ENCODE data around the gene SCFD2. TPM values are rescaled to one million over a fixed set of nuclear protein-coding genes. Genes with fewer than 3 reads are reported as not detected.

SCFD2 gene
- total RNA-seq, 1 donor from 2014 or later: 17.2 TPM

DNA sequence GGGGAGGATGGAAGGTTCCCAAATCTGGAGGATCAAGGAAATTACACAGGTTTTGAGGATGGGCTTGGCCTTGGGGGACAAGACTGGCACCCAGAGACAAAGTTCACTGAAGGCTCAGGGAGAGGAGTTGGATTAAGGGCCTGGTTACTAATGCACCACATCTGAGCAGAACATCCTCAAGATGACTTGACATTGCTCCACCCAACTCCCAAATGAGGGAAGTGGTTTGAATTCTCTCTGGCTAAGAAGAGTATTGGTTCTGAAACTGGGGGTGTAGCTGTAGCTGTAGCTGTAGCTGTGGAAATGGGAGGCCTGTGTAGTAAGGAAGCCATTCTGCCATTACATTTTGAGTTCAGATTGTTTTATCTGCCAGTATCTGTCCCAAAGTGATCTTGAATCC lies 374.4 kb downstream of the SCFD2 start:
- Mint-ChIP-seq H3K4me3 (ENCODE audit: unreplicated experiment) (no peak overlapping the region), H3K36me3 (ENCODE audit: unreplicated experiment) (peaks cover 8% of the 10 kb centered on the region), H3K27ac (ENCODE audit: unreplicated experiment) (no peak overlapping the region), H3K9me3 (ENCODE audit: unreplicated experiment) (peaks cover 13% of the 10 kb centered on the region), H3K27me3 (ENCODE audit: unreplicated experiment) (peaks cover 3% of the 10 kb centered on the region), H3K4me1 (ENCODE audit: low read depth, unreplicated experiment) (no peaks in the 10 kb centered on the region)
- DNase-seq: no peak
- TF ChIP-seq, protein P1, sequence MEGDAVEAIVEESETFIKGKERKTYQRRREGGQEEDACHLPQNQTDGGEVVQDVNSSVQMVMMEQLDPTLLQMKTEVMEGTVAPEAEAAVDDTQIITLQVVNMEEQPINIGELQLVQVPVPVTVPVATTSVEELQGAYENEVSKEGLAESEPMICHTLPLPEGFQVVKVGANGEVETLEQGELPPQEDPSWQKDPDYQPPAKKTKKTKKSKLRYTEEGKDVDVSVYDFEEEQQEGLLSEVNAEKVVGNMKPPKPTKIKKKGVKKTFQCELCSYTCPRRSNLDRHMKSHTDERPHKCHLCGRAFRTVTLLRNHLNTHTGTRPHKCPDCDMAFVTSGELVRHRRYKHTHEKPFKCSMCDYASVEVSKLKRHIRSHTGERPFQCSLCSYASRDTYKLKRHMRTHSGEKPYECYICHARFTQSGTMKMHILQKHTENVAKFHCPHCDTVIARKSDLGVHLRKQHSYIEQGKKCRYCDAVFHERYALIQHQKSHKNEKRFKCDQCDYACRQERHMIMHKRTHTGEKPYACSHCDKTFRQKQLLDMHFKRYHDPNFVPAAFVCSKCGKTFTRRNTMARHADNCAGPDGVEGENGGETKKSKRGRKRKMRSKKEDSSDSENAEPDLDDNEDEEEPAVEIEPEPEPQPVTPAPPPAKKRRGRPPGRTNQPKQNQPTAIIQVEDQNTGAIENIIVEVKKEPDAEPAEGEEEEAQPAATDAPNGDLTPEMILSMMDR (IDR thresholded peaks at IDR 0.05; ENCODE audit: partially characterized antibody, unreplicated experiment): no peak

DNA sequence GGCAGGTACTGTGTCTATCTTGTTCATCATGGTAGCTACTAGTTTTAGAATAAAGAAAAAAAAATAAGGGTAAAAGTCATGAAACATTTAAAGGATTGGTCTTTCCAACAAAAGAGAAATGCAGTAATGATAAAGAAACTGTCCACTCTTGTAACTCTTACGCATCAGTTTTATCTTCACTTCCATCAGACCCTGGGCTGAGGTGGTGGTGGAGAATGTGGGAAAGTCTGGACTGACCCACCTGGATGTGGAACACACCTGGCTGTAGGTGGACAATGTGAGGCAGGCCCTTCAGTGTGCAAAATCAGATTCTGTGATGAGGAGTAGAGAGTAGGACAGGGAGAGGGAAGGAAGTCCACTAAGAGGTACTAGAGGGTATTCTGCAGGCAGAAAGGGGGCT lies 375.2 kb downstream of the SCFD2 start:
- H3K36me3 Mint-ChIP-seq (ENCODE audit: unreplicated experiment): peaks cover 8% of the 10 kb centered on the region
- H3K27me3 Mint-ChIP-seq (ENCODE audit: unreplicated experiment): peaks cover 3% of the 10 kb centered on the region
- no peaks in the 10 kb centered on the region for H3K4me1 Mint-ChIP-seq (ENCODE audit: low read depth, unreplicated experiment)
- TF ChIP-seq, protein P1 (IDR thresholded peaks at IDR 0.05; ENCODE audit: partially characterized antibody, unreplicated experiment): no peak
- H3K27ac Mint-ChIP-seq (ENCODE audit: unreplicated experiment): peak overlapping the region; percentile 3
- no peak overlapping the region for H3K4me3 Mint-ChIP-seq (ENCODE audit: unreplicated experiment)
- no peak for DNase-seq
- H3K9me3 Mint-ChIP-seq (ENCODE audit: unreplicated experiment): peaks cover 10% of the 10 kb centered on the region

DNA sequence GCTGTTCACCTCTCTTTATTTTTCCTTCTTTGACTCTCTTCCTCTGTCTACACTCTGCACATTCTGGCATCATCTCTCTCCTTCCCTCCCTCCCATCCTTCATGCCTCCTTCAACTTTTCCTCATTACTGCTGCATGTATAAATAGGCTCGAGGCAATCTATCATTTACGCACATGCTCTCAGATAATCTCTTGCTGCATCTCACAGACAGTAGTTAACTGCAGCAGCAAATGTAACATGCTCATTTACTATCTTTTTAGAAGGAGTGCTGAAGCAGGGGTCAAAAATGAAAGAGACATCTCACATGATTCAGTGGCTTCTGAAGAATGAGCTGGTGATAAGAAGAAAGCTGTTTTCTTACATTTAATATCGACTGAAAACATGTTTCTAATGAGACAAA lies 376.0 kb downstream of the SCFD2 start:
- no peak for DNase-seq
- Mint-ChIP-seq H3K27me3 (ENCODE audit: unreplicated experiment) (peaks cover 3% of the 10 kb centered on the region), H3K27ac (ENCODE audit: unreplicated experiment) (no peak overlapping the region), H3K36me3 (ENCODE audit: unreplicated experiment) (peaks cover 8% of the 10 kb centered on the region), H3K4me1 (ENCODE audit: low read depth, unreplicated experiment) (no peaks in the 10 kb centered on the region), H3K4me3 (ENCODE audit: unreplicated experiment) (no peak overlapping the region), H3K9me3 (ENCODE audit: unreplicated experiment) (peaks cover 10% of the 10 kb centered on the region)
- TF ChIP-seq, protein P1 (IDR thresholded peaks at IDR 0.05; ENCODE audit: partially characterized antibody, unreplicated experiment): no peak

DNA sequence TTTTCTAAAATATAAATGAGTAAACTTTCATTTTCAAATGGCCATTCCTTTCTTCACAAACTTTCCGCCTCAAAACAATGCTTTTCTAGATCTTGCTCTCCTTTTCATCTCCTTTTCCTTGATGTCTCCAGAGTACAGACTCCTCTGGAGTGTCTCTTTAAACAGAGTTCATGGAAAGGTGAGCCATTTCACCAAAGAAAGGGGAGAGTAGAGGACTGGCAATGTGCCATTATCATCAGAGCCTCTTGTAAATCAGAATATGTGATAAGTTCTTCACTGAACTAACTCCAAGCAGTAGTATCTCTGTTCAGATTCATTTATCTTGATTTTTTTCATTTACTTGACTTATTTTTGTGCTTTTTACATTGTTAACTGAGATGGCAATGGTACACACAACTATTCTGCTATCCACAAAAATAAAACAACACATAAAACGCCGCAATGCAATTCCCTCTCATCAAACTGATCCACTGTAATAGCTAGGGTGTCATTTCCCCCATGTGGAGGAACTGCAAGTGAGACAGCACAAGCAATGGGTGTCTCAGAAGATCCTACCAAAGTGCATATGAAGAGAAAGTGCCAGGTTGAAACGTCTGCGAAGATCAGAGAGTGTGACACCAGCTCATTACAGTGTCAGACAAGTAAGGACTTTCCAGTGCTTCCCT lies 378.3 kb downstream of the SCFD2 start:
- no peak for DNase-seq
- no peak overlapping the region for H3K4me3 Mint-ChIP-seq (ENCODE audit: unreplicated experiment)
- H3K9me3 Mint-ChIP-seq (ENCODE audit: unreplicated experiment): peaks cover 9% of the 10 kb centered on the region
- peaks cover 3% of the 10 kb centered on the region for H3K27me3 Mint-ChIP-seq (ENCODE audit: unreplicated experiment)
- H3K4me1 Mint-ChIP-seq (ENCODE audit: low read depth, unreplicated experiment): peaks cover 4% of the 10 kb centered on the region
- no peak overlapping the region for H3K27ac Mint-ChIP-seq (ENCODE audit: unreplicated experiment)
- peaks cover 8% of the 10 kb centered on the region for H3K36me3 Mint-ChIP-seq (ENCODE audit: unreplicated experiment)
- TF ChIP-seq, protein P1 (IDR thresholded peaks at IDR 0.05; ENCODE audit: partially characterized antibody, unreplicated experiment): no peak

DNA sequence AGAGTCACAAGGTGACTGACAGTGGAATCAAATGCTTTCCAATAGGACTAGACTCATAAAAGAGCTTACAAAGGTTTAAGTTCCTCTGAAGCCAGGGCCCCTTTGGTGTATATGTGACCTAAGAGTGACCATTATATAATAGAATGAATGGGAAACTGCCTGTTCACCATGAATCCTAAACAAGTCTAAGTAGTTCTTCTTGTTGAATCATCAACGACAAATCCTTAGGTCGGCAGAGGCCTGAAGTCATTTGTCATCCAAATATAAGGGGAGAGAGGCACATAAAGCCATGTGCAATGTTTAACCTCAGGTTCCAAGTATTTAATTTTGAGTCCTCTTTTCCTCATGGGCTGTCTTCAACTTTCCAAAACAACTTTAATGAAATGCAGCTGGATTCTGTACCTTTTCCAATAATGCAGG lies 381.4 kb downstream of the SCFD2 start:
- no peaks in the 10 kb centered on the region for H3K27me3 Mint-ChIP-seq (ENCODE audit: unreplicated experiment)
- TF ChIP-seq, protein P1 (IDR thresholded peaks at IDR 0.05; ENCODE audit: partially characterized antibody, unreplicated experiment): no peak
- DNase-seq: no peak
- H3K36me3 Mint-ChIP-seq (ENCODE audit: unreplicated experiment): no peaks in the 10 kb centered on the region
- H3K9me3 Mint-ChIP-seq (ENCODE audit: unreplicated experiment): no peaks in the 10 kb centered on the region
- H3K4me1 Mint-ChIP-seq (ENCODE audit: low read depth, unreplicated experiment): peaks cover 13% of the 10 kb centered on the region
- no peak overlapping the region for H3K4me3 Mint-ChIP-seq (ENCODE audit: unreplicated experiment)
- no peak overlapping the region for H3K27ac Mint-ChIP-seq (ENCODE audit: unreplicated experiment)

Data from glutamatergic neuron (in vitro differentiated cells).